Activated CD4-positive, alpha-beta T cell treated with anti-CD3 and anti-CD28 coated beads for 1 hour (primary cell): Measurements from ENCODE around the gene APOD.

Experiments used
- DNase-seq: peaks from one replicate; pipeline ENCODE4 v3.0.0-alpha.2; 2020

The APOD gene

GRCh38 chr3:195584543-195584870, 767 bp upstream of the APOD start:
- DNase-seq = no peak

DNA sequence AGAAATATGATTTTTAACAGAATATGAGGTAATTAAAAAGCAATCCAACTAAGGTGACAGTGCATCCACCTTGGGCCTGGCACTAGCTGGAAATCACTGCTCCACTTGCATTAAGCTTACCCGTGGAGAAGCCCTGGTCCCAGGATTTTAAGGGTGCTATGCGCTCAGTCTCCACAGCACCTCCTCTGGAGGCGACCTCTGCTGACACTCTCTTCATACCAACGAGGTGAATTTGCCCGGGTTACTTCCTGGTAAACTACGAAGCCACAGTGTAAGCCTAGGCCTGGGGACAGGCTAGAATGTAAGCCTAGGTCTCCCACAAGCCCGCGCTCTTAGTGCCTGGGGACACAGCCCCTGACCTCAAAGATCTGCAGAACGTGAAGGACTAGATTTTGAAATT, 793 bp downstream of the APOD start:
- DNase-seq = no peak

DNA sequence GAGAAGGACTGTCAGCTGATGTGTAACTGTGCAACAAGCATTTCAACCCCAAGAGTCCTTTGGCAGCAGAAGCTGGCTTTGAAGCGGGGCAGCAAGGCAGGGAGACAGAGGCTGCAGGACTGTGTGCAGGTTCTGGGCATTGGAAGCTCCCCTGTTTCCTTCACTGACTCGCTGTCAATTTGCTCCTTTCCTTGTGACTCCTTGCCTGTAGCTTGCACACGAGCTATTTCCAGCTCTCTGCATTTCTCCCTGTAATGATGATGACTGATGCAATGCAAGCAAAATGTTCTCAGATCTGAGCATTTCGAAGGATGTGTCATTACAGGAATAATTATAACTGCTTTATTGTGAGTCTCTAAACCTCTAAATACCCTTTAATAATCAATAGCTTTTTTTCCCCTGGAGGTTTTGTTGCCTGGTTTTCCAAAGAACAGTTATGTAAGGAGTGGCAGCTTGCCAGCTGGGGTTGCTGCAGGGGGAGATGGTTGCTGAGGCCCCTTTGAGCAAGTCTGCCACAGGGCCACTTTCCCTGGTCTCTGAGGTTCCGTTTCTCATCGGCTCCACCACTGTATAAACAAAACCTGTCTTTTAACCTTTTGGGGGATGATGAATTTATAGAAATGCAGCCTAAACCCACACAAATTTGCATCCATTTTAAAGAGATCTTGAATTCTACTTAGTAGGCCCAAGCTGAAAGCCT, 2.8 kb downstream of the APOD start:
- no peak for DNase-seq

DNA sequence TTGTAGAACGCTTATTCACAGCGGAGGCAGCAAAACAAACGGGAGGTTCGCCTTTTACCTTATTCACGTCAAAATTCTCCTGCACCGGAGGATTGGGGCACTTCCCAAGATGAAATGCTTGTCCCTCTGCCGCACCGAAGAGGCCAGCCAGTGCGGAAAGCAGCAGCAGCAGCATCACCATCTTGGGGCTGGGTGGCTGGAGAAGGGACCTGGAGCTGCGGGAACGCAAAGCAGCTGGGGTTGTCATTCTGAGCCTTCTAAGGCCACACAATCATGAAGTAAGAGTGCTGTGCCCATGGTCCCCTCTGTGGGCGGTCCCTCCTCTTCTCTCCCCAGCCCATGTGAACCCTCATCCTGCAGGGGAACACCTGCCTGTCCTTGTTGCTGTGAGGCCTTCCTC, 4.5 kb downstream of the APOD start:
- no peak for DNase-seq

DNA sequence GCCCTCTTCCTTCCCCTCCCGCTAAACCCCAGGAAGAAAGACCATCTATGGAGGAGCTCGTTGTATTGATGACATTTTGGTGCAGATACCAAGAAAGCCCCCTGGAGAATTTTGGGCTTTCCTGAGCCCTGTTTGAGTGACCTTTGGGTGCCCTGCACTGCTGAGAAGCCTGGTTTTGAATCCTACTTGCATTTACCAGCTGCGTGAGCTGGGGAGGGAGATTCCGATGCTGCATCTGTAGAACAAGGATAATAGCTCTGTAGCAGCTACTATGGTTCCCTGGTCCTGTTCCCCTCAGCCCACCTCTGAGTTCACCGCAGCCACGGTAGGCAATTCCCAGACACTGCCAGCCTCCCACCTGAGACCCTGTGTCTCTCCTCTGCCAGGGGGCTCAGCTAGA, 5.2 kb downstream of the APOD start:
- no peak for DNase-seq

DNA sequence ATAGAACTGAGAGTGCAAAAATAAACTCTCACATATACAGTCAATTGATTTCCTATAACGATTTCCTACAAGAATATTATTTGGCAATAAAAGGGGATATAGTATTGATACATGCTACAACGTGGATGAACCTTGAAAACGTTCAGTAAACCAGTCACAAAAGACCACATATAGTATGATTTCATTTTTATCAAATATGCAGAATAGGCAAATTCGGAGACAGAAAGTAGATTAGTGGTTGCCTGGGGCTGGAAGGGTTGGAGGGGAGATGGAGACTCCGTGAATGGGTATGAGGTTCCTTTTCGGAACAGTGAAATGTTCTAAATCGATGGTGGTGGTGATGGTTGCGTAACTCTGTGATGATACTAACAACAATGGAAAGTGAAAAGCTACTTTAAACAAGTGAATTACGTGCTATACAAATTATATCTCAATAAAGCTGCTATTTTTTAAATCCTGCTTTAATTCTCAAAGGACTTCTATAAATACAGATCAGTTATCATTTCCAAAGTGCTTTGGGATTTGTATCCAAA, 6.0 kb downstream of the APOD start:
- no peak for DNase-seq

DNA sequence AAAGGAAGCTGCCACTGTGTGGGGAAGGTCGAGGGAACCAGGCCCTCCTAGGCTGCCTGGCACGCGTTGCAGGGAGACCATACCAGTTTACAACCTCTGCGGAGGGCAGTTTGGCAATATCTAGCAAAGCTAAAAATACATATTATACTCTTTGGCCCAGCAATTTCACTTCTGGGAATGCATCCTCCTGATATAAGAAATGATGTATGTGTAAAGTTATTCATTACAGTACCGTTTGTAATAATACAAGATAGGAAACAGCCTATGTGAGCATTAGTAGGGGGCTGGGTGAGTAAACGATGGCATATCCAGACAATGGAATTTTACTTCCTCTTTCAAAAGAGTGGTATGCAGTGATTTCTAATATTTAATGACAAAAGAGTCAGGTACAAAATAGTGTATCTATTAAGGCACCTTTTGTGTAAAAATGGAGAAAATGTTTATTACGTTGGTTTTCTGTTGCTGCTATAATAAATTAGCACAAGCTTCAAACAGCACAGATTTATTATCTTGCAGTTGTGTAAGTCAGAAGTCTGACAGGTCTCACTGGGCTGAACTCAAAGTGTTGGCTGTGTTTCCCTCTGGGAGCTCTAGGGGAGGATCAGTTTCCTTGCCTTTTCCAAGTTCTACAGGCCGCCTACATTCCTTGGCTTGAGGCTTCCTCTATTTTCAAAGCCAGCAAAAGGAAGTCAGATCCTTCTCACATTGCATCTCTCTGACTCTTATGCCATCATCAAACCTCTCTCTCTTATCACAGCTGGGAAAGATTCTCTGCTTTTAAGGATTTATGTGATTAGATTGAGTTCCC, 9.0 kb downstream of the APOD start:
- DNase-seq = no peak

- DNase-seq = no peak
Observed at GRCh38 chr3:195573611-195574496, 9.9 kb downstream of the APOD start.

GRCh38 chr3:195571361-195571760, 12.4 kb downstream of the APOD start:
- DNase-seq = no peak

- no peak for DNase-seq
Observed at GRCh38 chr3:195570912-195571311, 12.8 kb downstream of the APOD start.

- no peak for DNase-seq
Observed at GRCh38 chr3:195570344-195570743, 13.4 kb downstream of the APOD start.

- DNase-seq = no peak
Observed at GRCh38 chr3:195568630-195569029, 15.1 kb downstream of the APOD start.

- no peak for DNase-seq
Observed at GRCh38 chr3:195566797-195567196, 16.9 kb downstream of the APOD start.

- no peak for DNase-seq
Observed at GRCh38 chr3:195565716-195566115, 18.0 kb downstream of the APOD start.

DNA sequence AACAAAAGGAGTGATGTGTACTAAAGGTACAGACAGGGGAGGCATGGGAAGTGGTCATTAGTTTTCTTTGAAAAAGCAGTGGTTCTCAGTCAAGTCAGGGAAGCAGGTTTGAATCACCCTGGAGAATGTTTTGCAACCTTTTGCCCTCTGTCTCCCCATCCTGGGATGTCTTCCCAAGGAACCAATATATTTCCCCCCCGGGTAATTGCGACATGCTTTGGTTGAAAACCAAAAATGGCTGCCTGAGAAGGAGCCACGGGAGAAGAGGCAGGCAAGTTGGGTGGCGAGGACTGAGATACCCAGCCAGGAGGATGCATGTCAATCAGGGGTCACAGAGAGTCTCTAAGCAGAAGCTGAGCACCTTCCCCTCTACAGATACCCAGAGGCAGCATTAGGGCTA, 20.4 kb downstream of the APOD start:
- DNase-seq = no peak

GRCh38 chr3:195559723-195560409, 23.9 kb downstream of the APOD start:
- no peak for DNase-seq

DNA sequence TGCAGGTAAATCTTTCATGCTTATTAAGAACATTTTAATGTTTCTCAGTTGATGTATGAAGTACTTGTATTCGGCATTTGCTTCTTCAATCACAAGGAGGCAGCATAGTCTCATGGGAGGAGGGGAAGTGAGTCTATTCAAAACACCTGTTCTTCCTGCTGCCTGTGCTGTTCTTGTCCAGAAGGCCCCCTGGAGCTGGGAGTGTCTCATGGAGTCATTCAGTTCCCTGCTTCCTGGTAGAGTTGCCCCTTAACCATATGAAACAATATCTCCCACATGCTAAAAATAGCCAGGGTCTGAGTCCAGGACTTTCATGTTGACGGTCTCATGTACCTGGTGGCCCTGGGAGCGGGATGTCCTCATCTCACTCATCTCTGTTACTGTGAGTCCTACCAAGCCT, 25.1 kb downstream of the APOD start:
- no peak for DNase-seq

- no peak for DNase-seq
Observed at GRCh38 chr3:195557322-195557721, 26.4 kb downstream of the APOD start.

DNA sequence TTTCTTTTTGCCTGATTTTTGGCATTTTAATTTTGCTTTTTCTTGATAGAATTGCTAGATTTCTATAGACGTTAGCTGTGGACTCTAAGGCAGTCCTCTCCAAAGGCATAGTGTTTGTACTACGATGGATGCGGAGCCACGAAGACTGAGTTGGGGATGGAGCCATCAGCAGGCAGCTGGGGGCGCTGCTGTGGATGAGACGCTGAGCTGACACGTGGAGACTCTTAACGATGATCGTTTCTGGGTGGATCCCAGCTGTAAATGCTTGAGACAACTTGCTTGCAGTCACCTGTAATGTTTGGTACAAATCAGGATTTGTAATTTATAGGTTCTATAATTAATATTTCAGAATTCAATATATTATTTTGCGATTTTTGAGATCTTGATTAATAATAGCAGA, 27.4 kb downstream of the APOD start:
- DNase-seq = no peak

DNA sequence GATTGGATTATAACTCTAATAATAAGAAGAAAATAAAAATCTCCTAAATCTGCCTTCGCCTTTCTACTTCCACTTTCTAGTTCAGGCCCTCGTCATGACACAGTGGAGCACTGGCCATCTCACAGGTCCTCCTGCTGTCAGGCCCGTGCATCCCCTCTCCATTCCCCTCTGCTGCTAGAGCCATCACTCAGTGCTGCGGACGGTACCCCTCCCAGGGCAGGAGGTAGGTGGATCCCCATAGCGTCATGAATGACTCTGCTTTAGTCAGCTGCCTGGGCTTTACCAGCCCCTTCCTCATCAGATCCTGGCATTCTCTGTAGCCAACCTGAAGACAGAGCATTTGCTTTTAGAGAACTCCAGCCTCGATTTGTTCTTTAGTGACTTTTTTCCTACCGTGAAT, 28.6 kb downstream of the APOD start:
- no peak for DNase-seq

- no peak for DNase-seq
Observed at GRCh38 chr3:195554458-195554857, 29.3 kb downstream of the APOD start.

DNA sequence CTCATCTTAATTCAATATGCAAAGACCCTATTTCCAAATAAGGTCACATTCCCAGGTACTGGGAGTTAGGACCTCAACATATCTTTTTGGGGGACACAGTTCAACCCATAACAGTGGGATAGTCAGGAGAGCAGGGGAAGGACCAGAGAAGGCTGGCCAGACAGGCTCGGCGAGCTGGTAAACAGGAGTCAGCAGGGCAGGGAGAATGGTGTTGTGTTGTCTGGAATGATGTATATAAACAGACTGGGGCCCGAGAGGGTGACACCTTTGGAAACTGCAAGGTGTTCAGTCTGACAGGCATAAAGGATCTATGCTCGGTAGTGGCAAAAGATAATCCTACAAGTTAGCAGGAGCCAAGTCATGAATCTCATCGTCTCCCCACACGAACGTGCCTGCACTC, 30.5 kb downstream of the APOD start:
- DNase-seq = no peak
